Lower lobe of right lung (tissue), 2 donors: ENCODE data around the gene STAB1. TPM values are rescaled to one million over a fixed set of nuclear protein-coding genes. Genes with fewer than 3 reads are reported as not detected.

ENCODE experiments used
- ATAC-seq, 2 donors: fragments of 200-7000 bp; cut with Tn5 transposase; one replicate each; pipeline ENCODE4 v1.9.1; 2020 to 2022; ENCODE audit warnings: mild to moderate bottlenecking in 2 of 2, moderate library complexity in 2 of 2
- DNase-seq: peaks from one replicate; pipeline ENCODE4 v3.0.0-alpha.2; 2020
- H3K27ac ChIP-seq: fragments of 200-600 bp; one replicate; pipeline ENCODE4 v1.8.0; 2022
- H3K27me3 ChIP-seq: fragments of 200-600 bp; one replicate; pipeline ENCODE4 v1.8.0; 2022; ENCODE audit warnings: low read depth
- H3K36me3 ChIP-seq: fragments of 200-600 bp; one replicate; pipeline ENCODE4 v1.8.0; 2022; ENCODE audit warnings: mild to moderate bottlenecking
- H3K4me1 ChIP-seq: fragments of 200-600 bp; one replicate; pipeline ENCODE4 v1.8.0; 2022
- H3K4me3 ChIP-seq: fragments of 200-600 bp; one replicate; pipeline ENCODE4 v1.8.0; 2022; ENCODE audit warnings: mild to moderate bottlenecking
- H3K9me3 ChIP-seq: fragments of 200-600 bp; one replicate; pipeline ENCODE4 v1.8.0; 2022
- intact Hi-C: fragments of 100-400 bp; cut with DNase I; formaldehyde crosslinking; loops from one replicate; pipeline ENCODE4 v1.11.0; 2022
- total RNA-seq: library from RNA; stranded (reverse); fragmentation: NEBNext Ultra II Directional; extraction: Animal tissue kit (Norgen Biotek cat#: 25700); gene quantifications from one replicate; pipeline ENCODE4 v1.2.1, GENCODE V29; 2021
- TF ChIP-seq, protein P1 (sequence below): fragments of 200-600 bp; IDR thresholded peaks from one replicate; pipeline ENCODE4 v1.8.0; 2022; ENCODE audit warnings: antibody characterized with exemption, mild to moderate bottlenecking
- donor health status: DM: no; HTN: yes; CAD: no; lungs with severe emphysema.

The STAB1 gene
- total RNA-seq, 1 donor from 2014 or later, result 133 TPM

GRCh38 chr3:52481819-52482521, 13.2 kb upstream of the STAB1 start:
- DNase-seq (no peak), ATAC-seq (no peak)
- no peak overlapping the region for H3K27ac ChIP-seq
- intact Hi-C loops, result no loop called here
- TF ChIP-seq, protein P1, sequence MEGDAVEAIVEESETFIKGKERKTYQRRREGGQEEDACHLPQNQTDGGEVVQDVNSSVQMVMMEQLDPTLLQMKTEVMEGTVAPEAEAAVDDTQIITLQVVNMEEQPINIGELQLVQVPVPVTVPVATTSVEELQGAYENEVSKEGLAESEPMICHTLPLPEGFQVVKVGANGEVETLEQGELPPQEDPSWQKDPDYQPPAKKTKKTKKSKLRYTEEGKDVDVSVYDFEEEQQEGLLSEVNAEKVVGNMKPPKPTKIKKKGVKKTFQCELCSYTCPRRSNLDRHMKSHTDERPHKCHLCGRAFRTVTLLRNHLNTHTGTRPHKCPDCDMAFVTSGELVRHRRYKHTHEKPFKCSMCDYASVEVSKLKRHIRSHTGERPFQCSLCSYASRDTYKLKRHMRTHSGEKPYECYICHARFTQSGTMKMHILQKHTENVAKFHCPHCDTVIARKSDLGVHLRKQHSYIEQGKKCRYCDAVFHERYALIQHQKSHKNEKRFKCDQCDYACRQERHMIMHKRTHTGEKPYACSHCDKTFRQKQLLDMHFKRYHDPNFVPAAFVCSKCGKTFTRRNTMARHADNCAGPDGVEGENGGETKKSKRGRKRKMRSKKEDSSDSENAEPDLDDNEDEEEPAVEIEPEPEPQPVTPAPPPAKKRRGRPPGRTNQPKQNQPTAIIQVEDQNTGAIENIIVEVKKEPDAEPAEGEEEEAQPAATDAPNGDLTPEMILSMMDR, result peak; percentile 32
- H3K4me3 ChIP-seq, result no peak overlapping the region
- peaks cover 83% of the 10 kb centered on the region for H3K36me3 ChIP-seq
- H3K4me1 ChIP-seq, result peaks cover 22% of the 10 kb centered on the region
- no peaks in the 10 kb centered on the region for H3K9me3 ChIP-seq
- H3K27me3 ChIP-seq, result no peaks in the 10 kb centered on the region

- H3K27ac ChIP-seq, result peak overlapping the region; percentile 21
Observed at GRCh38 chr3:52483081-52483480, 12.1 kb upstream of the STAB1 start.

DNA sequence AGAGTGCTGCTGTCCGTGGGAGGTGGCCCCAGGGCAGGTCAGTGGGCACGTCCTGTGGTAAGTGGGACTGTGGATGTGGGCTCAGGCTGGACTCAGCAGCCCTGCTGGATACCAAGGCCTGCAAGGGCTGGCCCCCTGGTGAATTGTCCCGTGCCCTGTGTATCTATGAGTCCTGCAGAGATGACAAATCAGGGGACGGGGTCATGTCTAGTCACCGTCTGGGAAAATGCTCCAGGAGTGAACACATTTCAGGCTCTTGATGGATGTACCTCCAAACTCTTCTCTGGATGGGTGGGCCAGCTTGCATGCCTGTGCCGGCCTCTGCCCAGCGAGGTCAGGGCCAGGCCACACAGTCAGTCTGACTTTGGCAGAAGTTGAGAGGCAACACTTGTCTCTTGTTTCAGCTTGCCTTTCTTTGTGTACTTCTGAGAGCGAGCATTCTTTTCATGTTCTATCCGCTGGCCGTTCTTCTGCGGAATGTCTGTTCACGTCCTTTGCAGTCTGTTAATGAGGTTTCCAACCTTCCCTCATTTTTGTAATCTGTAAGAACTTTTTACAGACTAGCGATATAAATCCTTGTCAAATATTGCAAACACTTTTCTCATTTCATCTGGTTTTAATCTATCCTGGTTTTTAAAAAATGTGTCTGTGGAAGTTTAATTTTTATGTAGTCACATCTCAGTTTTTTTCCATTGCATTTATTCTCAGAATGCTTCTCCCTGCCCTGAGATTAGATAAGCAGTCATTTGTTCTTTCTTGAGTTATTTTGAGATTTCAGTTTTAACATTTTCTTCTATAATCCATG, 11.4 kb upstream of the STAB1 start:
- intact Hi-C loops, result no loop called here
- H3K27ac ChIP-seq, result peak overlapping the region; percentile 44
- ATAC-seq (peak in 1 of 2 donors; percentile 17), DNase-seq (peak; percentile 28)
- H3K27me3 ChIP-seq, result no peaks in the 10 kb centered on the region
- TF ChIP-seq, protein P1, result no peak
- H3K36me3 ChIP-seq, result peaks cover 83% of the 10 kb centered on the region
- peaks cover 22% of the 10 kb centered on the region for H3K4me1 ChIP-seq
- H3K9me3 ChIP-seq, result no peaks in the 10 kb centered on the region
- H3K4me3 ChIP-seq, result no peak overlapping the region

More at GRCh38 chr3:52483081-52483480, 12.1 kb upstream of the STAB1 start:
- ATAC-seq (no peak), DNase-seq (peak; percentile 44)
- Histone ChIP-seq H3K4me3 (no peak overlapping the region), H3K36me3 (peaks cover 83% of the 10 kb centered on the region), H3K9me3 (no peaks in the 10 kb centered on the region), H3K27me3 (no peaks in the 10 kb centered on the region), H3K4me1 (peaks cover 22% of the 10 kb centered on the region)
- TF ChIP-seq, protein P1, result no peak
- intact Hi-C loops, result no loop called here

DNA sequence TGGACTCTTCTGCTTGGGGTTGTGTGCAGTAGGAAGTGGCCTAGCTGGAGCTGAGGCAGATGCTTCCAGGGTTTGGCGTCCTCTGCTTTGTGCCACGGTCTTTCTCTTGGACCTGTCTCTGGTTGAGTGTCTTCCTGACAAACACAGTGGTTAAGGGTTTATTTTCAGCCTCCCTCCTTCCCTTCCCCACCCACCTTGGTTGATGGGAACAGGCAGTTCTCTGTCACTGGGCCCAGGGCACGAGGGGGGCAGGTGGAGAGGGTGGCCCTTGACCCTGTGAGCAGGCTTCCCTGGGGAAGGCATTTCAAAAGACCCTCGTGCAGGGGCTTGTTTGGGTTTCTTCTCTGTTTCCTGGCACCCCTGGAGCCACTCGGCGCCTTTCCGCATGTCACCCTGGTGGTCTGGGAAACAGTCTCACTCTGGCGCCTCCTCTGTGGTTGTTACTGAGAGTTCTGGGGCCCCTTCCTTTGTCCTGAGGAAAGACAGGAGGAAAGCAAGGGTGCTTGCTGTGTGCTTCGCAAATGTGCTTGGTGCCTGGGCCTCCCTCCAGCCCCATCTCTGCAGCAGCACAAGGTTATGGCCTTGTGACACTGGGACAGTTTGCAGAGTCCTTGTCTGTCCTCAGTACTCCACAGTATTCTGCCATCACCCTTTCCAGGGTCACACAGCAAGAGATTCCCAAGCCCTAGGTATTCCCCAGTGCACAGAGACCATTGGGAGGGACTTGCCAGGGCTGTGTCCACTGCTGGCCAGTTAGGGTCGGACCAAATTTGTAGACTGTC, 10.3 kb upstream of the STAB1 start:
- intact Hi-C loops, result no loop called here
- DNase-seq (no peak), ATAC-seq (no peak)
- Histone ChIP-seq H3K4me3 (no peak overlapping the region), H3K27ac (peak overlapping the region; percentile 44), H3K36me3 (peaks cover 83% of the 10 kb centered on the region), H3K4me1 (peaks cover 27% of the 10 kb centered on the region), H3K9me3 (no peaks in the 10 kb centered on the region), H3K27me3 (no peaks in the 10 kb centered on the region)
- TF ChIP-seq, protein P1, result no peak

DNA sequence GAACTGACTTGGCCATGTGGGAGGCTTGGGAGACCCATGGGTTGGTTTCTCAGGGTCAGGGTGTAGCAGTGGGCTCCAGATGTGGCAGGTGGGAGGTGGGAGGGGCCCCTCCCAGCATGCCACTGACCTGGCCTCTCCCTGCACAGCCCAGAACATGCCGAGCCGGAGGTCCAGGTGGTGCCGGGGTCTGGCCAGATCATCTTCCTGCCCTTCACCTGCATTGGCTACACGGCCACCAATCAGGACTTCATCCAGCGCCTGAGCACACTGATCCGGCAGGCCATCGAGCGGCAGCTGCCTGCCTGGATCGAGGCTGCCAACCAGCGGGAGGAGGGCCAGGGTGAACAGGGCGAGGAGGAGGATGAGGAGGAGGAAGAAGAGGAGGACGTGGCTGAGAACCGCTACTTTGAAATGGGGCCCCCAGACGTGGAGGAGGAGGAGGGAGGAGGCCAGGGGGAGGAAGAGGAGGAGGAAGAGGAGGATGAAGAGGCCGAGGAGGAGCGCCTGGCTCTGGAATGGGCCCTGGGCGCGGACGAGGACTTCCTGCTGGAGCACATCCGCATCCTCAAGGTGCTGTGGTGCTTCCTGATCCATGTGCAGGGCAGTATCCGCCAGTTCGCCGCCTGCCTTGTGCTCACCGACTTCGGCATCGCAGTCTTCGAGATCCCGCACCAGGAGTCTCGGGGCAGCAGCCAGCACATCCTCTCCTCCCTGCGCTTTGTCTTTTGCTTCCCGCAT, 7.9 kb upstream of the STAB1 start:
- Histone ChIP-seq H3K9me3 (no peaks in the 10 kb centered on the region), H3K4me1 (peaks cover 48% of the 10 kb centered on the region), H3K36me3 (peaks cover 83% of the 10 kb centered on the region), H3K27me3 (no peaks in the 10 kb centered on the region), H3K27ac (no peak overlapping the region), H3K4me3 (no peak overlapping the region)
- TF ChIP-seq, protein P1, result no peak
- intact Hi-C loops, result no loop called here
- ATAC-seq (no peak), DNase-seq (no peak)
